COR-L47 (cell line): ENCODE data around the gene TMEM255A.
"Not testable (repeated sequence)": the region's sequence is repeated elsewhere in the genome, so short reads cannot be mapped to it uniquely, and the experiment has no call there.

Experiments used
- DNase-seq: peaks from one replicate; lab custom pipeline; 2025; lab: John Stamatoyannopoulos, UW

Gene TMEM255A

DNA sequence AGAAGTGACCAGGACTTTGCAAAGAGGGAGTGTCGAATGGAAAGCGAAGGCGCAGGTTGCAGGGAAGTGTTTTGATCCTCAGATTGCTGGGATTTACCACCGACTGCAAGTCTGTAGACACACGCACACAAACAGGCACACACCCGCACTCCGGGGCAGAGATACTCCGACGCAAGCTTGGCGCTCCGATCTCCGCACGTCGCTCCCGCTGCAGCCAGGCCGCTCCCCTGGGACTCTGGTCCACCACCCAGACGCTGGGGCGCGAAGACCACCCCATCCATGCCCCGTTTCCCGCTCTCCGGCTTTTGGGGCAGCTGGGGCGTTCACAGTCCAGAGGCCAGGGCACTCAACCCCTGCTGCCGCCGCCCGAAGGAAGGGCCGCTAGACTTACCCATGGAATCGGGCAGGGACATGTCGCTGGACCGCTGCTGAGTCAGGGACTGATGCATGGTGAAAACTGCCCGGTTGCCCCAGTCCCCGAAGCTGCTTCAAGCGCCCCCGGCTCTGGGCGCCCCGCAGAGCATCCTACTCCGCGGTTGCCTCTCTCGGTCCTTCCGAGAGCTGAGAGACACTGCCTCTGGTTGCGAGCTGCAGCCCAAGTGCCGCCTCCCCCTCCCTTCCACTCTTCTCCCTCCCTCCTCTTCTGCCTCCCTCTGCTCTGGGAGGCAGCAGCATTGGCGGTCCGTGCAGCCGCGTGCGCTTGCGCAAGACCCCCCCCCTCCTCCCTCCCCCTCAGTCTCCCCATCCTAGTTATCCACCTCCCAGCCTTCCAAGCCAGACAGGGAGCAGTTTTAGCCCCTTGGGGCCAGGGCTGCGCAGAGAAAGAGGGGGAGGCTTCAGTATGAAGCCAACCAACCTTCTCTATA is at the start of gene TMEM255A:
TMEM255A (minus strand) TSS at position 601 of the 866 bp plus-strand sequence; CDS start at position 449, 152 bp downstream.
- DNase-seq = peak; percentile 53

DNA sequence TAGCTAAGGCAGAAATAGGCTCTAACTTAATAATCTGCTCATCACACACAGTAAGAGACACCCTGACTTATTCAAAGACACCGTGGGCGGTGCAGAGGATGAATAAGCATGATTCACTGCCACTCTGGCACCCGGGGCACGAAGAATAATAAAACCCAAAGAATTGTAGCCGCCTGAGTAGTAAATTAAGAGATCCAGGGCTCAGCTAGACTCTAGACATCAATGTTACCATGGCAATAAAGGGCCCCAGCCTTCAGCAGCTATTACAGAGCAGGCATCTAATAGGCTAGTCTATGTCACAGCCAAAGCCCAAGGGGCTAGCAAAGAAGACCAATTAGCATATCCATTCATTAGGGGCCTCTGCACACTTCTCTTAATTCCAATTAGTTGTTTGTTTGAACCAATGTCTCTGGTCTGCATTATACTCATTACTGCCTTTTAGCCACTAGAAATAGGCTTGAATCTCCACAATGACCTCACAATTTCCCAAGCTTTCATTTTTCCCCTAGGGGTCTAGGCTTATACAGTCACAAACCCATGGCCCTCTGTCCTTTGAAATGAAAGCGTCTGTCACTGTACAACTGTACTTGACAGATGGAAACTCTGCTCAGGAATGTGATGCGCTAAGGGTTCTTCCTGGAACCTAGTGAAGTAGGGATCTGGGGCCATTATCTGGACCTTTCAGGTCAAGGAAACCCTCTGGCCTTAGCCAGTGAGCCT is 47.6 kb upstream of the TMEM255A start:
- peak; percentile 27 for DNase-seq

DNA sequence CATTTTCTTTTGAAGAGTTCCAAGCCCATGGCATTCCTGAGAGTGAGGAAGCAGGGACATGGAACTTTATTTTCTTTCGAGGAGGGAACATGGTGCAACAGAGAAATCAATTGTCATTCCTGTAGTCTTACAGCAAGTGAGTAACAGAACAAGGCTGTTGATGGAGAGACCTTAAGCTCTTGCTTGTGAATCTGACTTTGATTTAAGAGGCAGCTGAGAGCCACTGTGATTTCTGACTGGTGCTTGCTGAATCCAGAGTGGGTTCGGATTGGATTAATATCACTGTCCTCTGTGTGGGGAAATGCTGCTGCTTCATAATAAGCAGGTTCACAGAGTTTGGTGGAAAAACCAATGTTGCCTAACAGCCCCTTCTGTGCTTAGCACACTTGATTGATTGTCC is 45.9 kb upstream of the TMEM255A start:
- DNase-seq = no peak

DNA sequence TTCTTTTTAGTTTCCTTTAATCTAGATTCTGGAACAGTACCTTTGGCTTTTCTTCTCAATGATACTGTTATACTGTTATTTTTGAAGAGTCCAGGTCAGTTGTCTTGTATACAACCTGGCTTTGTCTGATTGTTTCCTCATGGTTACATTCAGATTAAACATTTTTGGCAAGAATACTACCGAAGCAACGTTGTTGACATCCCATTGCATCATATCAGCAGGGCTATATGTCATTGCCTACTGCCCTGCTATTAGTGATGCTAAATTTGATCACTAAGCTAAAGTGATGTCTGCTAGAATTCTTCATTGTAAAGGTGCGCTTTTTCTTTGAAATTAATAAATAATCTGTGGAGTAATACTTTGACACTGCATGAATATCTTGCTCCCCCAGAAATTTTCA is 44.8 kb upstream of the TMEM255A start:
- DNase-seq = no peak

DNA sequence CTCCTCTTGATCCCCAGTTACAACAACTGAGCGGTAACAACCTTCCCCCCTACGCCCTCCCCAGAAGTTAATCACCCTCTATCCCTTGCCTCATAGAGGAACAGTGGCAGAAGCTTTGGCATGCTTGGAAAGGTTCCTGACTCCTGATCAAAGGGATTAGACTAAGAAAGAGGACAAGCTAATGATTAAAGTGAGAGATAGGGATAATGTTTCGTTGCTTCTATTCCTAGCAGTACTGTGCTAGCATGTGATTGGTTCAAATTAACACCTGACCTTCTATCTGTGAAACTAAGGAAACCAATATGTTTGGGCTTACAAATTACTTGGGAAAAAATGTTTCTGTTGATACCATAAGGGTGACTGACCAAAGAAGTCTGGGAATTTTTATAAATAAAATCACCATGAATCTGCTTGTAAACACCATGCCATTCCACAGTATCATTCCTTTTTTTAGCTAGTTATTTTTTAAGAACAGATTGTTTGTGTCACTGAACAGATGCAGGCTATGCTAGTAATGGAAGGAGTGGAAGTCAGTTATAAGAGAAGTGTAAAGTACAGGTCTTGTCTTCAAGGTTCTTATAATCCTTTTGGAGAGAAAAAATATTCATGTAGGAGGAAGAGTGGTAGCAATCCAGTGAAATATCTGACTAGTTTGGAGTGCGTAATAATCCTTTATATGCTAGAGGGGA is 39.3 kb upstream of the TMEM255A start:
- DNase-seq = no peak

DNA sequence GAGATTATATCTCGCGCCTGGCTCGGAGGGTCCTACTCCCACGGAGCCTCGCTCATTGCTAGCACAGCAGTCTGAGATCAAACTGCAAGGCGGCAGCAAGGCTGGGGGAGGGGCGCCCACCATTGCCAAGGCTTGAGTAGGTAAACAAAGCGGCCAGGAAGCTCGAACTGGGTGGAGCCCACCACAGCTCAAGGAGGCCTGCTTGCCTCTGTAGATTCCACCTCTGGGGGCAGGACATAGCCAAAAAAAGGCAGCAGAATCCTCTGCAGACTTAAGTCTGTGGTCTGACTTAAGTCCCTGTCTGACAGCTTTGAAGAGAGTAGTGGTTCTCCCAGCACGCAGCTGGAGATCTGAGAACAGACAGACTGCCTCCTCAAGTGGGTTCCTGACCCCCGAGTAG is 33.3 kb upstream of the TMEM255A start:
- not testable (repeated sequence) for DNase-seq

DNA sequence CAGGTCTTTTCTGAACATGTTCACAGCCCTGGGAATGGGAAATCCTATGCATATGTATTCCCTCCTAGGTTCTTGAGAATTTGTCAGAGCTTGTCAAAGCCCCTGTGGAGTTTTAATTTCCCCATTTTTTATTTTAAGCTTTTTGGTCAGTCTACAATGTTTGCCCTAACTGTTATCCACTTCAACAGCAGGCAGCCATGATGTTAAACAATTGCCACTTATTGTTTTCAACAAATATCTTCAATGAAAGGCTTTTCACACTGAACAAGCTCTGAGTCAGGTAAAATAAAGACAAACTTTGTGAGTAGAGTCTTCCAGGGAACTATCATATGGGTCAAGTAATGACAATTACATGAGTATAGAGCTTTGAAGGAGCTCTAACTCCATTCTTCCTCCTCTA is 25.6 kb upstream of the TMEM255A start:
- no peak for DNase-seq

DNA sequence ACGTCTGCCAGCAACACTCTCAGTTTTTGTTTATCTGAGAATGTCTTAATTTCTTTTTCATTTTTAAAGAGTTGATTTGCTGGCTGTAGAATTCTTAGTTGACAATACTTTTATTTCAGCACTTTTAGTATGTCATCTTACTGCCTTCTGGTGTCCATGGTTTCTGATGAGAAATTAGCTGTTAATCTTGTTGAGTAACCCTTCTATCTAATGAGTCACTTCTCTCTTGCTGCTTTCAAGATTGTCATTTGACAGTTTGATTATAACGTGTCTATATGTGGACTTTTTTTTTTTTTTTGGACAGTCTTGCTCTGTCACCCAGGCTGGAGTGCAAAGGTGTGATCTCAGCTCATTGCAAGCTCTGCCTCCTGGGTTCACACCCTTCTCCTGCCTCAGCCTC is 24.0 kb upstream of the TMEM255A start:
- no peak for DNase-seq

DNA sequence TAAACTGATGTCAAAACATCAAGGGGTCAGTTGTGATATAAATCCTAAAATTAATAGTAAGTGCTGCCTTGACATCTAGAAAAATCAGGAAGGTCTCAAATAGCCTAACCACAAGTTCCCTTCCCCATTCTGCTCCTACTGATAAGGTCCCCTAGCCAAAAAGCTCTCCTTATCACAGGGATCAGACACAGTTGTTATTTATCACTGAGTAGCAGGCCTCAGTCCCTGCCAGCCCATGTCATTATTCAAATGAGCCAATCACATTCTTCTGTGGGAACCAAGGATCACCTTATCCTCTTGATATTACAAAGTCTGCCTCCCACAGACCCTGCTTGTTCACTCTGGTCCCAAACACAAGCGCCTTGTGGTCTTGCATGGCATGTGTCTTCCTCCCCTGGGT is 23.3 kb upstream of the TMEM255A start:
- DNase-seq = no peak

DNA sequence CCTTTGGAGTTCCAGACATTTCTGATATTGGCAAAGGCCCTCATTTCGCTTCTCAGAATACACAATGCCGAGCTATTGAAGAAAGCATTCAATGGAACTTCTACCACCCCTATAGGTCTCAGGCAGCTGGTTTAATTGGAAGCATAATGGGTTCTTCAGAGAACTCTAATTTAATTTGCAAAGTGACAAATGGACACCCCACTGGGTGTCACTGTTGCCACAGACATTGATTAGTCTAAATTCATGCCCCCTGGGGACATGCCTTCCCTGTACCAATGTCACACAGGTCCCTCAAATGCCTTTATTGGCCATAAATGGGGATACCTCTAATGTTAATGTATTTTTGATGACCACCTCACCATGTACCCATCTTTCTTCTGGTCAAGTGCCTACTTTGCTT is 22.9 kb upstream of the TMEM255A start:
- DNase-seq = peak; percentile 51

DNA sequence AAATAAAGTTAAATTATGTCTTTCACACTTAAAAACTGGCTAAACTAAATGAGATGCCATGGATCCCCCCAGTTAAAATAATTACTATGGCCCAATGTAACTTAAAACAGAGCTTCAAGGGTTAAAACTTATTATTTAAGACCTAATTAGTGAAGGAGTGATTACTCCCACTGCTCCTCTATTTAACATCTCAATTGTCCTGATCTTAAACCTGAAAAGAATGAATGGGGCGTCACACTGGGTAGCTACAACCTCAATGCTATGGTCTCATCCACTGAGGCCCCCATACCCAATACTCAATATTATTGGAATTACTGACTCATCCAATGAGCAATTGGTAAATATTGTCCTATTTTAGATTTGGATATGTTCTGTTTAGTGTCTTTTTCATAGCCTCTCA is 21.1 kb upstream of the TMEM255A start:
- no peak for DNase-seq

DNA sequence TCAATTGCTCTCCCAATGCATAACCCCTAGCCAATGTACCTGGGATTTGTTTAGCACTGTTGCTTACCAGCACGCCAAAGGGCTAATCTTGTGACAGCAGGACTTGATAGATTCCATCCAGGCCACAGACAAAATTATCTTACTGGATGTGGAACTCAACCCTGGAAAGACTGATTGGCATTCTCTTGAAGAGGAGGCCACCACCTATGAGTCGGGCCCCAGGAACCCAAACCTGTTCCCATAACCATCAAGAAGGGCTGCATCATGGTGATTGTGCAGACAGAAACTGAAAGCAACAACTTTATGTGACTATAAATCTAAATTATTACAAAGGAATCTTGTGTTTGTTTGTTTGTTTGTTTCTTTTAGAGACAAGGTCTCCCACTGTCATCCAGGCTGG is 19.9 kb upstream of the TMEM255A start:
- no peak for DNase-seq

DNA sequence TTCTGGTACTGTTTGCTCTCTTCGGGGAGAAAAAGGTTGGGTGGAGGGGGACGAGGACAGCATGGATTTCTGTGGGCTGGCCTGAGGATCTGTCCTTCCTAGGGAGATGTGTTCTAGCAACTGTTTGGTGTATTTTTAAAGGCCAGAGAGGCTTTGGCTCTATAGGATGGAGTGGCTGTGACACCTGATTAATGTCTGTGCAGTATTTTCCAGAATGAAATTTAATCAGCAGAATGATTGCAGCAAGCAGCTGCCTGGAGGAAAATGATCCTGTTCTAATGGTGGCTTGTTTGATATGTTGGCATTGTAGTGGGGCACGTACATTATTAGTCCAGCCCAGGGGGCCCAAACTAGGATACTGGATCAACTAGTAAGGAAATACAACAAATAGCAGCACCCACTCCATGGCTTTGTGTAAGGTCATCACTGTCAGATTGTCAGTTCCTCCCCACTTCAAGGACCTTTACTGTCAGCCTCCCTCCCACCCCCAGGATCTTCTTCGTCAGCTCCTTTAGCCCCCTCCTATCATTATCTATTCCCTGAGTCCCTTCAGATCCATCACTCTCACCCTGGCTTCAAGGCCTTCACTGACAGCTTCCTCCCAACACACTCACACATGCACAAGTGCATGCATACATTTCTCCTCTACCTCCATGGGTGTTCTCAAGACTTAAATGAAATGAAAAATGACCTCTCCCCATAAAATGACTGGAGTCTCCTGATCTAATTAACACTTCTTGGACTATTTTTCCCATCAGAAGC is 10.4 kb upstream of the TMEM255A start:
- no peak for DNase-seq

DNA sequence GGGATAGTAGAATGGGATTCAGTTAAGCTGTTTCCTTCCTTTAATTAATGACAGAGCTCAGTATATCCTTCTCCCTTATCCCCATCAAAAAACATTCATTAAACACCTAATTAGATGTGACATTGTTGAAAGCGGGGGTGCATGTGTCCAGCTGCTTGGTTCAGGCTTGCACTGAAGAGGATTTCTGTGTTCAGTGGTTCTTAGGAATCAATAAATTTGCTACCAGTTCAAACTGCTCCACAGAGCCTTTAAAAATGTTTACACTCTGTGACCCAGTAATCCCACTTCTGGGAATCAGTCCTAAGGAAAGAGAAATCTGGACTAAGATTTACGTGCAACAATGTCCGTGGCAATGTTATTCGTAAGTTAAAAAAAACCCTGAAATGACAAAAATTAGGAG is 7.2 kb upstream of the TMEM255A start:
- no peak for DNase-seq

DNA sequence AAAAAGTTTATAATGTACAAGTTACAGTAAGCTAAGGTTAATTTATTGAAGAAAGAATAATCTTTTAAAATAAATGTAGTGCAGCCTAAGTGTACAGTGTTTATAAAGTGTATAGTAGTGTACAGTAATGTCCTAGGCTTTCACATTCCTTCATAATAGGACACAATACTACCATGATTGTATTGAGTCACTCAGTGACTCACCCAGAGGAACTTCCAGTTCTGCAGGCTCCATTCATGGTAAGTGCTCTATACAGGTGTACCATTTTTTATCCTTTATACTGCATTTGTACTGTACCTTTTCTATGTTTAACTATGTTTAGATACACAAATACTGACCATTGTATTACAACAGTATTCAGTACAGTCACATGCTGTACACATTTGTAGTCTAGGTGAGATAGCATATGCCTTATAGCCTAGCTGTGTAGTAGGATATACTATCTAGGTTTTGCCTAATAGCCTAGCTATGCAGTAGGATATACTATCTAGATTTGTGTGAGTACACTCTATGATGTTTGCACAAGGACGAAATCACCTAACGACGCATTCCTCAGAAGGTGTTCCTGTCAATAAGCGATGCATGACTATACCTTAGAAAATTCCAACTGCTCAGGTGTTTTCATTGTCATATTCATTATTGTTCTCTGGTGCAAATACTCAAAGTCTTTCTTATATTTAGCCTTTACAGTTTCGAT is 5.5 kb upstream of the TMEM255A start:
- no peak for DNase-seq

DNA sequence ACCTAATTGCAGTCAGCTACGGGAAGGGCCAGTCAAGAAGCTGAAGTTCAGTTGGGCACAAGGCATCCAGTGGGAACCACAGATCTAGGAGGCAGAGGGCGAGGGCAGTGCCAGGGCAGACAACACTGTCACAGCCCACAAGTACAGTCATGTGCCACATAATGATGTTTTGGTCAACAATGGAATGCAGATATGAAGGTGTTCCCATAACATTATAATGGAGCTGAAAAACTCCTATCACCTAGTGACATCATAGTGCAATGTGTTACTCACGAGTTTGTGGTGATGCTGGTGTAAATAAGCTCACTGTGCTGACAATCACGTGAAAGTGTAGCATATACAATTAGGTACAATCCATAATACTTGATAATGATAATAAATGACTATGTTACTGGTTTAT is 4.5 kb upstream of the TMEM255A start:
- no peak for DNase-seq

DNA sequence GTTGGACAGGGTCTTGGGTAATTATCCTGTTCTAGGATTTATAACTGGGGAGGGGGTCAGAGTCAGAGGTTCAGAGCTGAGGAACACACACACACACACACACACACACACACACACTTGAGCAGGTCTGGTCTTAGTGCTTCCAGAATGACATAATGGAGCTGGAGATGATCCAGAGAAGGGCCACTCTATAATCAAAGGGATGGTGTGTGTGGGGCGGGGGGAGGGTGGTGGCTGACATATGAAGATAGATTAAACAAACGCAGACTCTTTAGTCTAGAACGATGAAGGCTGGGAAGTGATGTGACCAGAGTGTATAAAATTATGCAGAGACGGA is 434 bp upstream of the TMEM255A start:
- peak; percentile 31 for DNase-seq

DNA sequence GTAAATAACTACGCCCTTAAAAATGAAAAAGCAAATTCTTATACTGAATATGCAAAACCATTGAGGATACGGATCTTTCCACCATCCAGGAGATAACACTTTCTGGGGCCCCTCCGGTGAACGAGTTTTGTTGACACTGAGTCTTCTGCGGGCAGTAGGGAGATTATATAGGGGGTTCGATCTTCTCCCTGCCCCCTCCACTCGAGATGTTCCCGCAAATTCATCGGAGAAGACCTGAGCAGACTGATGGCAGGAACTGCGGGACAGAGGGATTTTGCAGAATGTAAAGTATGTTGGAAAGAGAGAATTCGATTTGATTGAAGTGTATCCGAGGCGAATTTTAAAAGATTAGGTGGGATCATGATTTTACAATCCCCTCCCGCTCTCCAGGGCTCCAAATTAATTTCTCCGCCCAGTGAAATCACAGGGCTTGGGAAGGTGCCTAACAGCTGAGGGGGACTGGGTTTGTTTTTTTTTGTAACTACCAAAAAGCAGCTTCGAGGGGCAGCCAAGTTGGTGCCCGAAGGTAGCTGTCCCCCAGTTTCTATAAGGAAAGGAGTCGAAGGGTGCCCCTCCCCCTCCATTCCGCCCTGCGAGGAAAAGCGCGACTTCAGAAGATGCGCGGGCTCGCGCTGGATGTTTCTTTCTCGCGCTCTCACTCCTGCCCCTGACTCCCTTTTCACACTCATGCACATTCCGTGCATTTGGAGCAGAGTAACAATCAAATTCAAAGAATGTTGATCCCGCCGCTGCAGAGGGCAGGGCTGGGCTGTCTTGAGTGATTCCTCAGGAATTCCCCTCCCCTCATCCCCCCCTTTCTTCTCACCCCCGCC is 1.2 kb downstream of the TMEM255A start:
- no peak for DNase-seq

DNA sequence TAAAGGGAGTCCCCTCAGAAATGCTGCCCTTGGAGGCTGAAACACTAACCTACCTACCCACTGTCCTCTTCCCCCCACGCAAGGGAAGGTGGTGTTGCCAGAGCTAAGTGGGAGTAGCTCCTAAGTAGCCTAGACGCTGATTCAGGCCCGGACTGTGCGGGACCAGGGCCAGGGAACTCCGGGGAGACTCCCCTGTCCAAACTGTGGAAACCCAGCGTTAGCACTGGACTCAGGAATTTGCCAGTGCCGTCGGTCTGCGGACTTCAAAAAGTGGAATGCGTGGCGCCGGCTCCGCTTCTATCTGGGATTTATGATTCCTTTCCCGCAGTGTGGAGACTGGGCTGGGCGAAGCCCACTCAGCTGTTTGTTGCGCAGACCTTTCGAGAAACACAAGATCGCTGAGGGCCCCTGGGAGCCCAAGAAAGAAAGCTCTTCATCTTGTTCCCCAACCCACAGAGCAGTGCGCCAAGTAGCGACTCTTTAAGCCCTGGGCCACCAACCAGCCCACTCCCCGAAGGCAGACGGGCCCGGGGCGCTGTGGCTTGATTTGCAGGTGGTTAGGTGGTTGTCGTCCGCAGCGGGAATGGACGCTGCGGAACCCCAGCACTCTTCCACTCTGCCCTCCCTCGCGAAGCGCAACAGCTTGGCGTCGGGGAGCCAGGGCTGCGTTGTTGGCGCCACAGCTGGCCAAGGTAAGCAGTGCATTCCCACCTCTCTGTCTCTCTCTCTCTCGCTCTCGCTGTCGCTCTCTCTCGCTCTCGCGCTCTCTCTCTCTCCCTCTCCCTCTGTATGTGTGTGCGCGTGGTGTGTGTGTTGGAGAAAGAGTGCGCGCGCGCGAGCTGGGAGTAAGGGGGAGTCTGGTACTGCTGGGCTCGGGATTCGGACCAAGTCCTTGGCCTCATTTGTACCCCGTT is 2.0 kb downstream of the TMEM255A start:
- peak; percentile 41 for DNase-seq

DNA sequence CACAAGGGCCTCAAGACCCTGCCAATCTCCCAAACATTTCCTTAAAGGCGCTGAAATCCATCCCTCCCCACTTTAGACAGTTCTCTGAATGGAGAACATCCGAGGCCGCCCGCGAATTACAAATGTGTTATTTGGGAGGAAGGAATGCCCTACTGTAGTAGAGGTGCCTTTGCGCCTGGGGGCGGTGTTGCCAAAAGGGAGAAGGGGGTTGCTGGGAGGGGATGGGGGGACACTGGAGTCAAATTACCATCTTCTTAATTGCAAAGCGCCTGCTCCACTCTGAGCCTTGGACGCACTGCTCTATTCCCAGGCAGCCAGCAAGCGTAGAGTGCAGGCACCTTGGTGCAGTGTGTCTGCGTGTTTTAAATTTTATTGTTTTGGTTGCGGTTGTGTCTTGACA is 2.7 kb downstream of the TMEM255A start:
- no peak for DNase-seq
